Fibroblast of skin of right quadriceps (primary cell): ENCODE measurements around the gene SMURF1.
"Not testable (repeated sequence)": the region's sequence is repeated elsewhere in the genome, so short reads cannot be mapped to it uniquely, and the experiment has no call there.

Source experiments
- DNase-seq: peaks from one replicate; pipeline ENCODE4 v3.0.0-alpha.2; 2013

Gene SMURF1

DNA sequence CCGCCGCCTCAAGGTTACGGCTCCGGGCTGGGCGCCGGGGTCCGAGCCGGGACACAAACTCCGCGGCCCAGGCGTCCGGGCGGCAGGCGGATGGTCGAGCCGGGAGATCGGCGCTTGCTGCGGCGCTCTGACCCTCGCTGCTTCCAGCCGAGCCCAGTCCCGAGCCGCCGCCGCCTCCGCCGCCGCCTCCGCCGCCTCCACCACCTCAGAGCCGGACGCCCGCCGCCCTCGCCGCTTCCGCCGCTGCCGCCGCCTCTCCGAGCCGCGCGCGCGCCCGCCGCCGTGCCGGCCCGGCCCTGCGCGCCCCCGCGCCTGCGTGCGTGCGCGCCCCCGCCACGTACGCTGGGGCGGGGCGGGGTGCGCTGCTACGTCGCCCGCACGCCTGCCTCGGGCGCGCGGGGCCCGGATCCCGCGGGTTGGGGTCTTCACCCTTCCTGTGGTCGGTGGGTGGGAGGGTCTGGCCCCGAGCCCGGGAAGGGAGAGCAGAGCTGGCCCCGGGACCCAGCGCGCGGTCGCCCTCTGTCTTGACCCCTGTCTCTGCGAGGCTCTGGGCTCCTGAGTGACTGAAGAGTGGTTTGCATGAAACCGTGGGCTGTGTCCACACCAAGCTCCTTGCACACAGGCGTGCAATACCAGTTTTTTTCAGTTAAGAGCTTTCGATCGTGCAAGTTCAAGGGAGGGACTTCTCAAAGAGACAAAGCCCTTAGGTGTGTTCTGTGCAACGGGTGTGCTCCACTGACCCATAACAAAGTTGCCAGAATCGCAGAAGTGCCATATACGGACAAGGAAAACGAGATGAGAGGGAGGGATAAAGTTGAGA lies at the start of gene SMURF1:
TSS of gene SMURF1 (minus strand) at position 256 of the 820 bp plus-strand sequence. CDS start 328 bp downstream, outside the sequence.
- peak; percentile 67 for DNase-seq

DNA sequence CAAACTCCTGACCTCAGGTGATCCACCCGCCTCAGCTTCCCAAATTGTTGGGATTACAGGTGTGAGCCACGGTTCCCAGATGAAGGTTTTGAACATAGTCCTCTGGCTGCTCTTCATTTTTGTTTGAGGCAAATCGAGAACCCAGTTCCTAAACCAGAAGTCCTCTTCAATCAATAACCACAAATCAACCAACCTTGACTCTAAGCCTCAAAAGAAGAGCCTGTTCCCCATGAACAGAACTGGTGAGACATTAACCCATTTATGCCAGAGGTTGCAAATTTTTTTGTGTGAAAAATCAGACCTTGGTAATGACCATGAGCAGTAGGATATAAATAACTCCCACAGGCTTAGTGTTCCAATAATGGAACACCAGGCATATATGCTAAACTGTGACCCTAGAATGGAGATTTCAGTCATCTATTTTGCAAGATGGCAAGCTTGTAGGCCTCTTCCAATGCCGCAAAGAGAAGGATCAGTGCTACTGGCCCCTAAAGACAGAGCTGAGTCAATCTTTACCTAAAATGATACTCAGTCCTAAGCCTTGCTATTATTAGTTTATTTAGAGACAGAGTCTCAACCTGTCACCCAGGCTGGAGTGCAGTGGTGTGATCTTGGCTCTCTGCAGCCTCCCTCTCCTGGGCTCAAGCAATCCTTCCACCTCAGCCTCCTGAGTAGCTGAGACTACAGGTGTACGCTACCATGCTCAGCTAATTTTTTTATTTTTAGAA lies 48.1 kb upstream of the SMURF1 start:
- no peak for DNase-seq

DNA sequence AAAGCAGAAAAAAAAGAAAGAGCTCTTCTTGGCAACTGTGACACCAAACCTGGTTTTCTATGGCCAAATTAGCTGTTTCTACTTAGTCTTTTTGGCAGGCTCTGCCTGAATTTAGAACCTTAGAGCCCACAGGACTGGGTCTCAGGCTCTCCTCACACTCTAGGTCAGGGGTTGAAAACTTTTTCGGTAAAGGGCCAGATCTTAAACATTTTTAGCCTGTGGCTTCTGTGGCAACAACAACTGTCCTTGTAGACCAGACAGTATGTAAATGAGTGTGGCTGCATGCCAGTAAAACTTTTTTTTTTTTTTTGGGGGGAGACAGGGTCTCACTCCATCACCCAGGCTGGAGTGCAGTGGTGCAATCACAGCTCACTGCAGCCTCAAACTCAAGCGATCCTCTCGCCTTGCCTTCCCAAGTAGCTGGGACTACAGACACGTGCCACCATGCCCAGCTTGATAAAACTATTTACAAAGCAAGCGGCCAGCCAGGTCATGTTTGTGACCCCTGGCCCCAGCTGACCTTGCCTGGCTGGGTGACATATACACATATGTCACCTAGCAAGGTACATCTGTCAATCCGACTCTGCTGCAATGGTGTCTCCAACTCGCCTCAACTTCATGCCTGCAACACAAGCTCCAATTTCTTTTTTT lies 46.6 kb upstream of the SMURF1 start:
- DNase-seq = no peak

DNA sequence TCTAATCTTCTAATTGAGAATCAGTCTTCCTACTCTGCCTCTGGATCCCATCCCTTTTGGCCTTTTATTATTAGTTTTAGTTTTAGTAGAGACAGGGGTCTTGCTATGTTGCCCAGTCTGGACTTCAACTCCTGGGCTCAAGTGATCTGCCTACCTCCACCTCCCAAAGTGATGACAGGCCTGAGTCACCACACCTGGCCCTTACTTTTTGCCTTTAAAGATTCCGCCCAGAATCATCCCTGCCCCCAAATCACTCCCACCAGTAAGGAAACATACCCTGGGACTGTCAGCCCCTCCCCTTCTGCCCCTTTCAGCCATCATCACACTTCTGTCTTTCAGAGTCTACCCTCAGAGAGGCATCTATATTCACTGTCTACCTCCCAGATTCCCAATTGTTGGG lies 45.3 kb upstream of the SMURF1 start:
- no peak for DNase-seq

DNA sequence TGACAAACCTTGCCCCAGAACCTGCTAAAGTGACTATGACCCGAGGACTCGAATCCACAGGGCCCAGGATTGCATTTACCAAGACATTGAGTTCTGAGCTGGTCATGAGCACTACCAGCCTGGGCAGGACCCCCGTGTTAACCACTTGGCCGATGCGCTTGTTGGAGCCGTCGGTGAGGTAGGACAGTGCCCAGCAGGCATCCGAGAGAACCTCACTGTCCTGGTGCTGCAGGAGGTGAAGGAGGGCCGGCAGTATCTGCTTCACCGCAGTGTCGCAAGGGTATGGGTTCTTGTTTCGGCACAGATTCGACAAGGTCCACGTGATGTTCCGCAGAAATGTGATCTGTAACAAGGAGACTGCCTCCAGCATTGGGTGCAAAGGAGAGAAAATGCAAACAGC lies 44.3 kb upstream of the SMURF1 start:
- no peak for DNase-seq

DNA sequence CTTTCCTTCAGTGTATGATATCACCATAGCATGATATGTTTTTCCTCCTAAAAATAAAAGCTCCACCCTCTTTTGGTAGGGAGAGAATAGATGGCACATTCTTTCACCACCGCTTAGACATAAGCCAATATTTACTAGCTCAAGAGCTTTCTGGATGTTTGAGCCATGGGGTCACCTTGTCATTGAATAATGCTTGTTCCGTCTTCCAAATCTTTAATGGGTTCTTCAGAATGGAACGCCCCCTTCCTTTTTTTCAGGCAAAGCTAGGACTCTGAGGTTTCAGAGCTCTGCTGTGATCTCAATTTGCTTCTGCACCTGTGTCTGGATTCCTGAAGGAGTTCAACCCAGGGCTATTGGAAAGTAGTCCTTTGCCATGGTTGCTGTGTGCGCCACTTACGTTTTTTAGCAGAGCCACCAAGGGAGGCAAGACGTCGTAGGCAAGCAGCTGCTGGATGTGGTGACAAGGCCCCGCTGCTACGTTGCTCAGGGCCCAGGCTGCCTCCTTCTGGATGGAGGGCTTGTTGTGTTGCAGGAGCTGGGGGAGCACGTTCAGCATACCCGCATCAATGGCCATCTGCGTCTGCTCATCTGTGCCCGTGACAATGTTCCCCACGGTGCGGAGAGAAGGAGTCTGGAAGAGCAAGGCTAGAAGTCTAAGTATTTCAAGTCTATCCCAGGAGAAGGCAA lies 40.8 kb upstream of the SMURF1 start:
- DNase-seq = no peak

DNA sequence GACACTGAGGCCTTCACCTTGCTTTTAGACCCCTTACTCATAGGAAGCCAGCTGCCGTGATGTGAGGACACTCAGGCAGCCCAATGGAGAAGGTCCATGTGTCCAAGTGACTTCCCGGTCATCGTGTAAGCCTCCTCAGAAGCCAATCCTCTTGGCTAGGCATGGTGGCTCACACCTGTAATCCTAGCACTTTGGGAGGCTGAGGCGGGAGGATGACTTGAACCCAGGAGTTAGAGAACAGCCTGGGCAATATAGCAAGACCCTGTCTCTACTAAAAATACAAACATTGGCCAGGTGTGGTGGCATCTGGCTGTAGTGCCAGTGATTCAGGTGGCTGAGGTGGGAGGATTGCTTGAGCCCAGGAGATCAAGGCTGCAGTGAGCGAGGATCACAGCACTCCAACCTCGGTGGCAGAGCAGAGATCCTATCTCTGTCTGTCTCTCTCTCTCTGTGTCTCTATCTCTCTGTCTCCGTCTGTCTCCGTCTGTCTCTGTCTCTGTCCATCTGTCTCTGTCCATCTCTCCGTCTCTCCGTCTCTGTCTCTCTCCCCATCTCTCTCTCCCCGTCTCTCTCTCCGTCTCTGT lies 36.3 kb upstream of the SMURF1 start:
- no peak for DNase-seq

DNA sequence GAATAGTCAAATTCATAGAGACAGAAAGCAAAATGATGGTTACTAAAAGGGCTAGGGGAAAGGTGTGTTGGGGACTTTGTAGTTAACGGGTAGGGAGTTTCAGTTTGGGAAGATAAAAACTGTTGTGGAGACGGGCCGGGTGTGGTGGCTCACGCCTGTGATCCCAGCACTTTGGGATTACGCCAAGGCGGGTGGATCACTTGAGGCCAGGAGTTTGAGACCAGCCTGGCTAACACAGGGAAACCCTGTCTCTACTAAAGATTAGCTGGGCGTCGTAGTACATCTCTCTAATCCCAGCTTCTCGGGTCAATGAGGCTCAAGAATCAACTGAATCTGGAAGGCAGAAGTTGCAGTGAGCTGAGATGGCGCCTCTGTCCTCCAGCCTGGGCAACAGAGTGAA lies 33.3 kb upstream of the SMURF1 start:
- DNase-seq = no peak

DNA sequence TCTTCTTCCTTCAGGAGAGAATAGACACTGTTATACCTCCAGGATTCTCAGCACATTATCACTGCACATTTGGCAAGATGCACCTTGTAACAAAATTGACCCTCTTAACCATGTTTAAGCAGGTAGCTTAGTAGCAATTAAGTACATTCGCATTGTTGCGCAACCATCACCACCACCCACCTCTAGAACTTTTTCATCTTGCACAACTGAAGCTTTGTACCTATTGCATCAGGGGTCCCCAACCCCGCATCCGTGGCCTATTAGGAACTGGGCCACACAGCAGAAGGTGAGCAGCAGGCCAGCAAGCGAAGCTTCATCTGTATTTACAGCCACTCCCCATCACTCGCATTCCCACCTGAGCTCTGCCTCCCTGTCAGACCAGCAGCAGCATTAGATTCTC lies 29.9 kb upstream of the SMURF1 start:
- no peak for DNase-seq

DNA sequence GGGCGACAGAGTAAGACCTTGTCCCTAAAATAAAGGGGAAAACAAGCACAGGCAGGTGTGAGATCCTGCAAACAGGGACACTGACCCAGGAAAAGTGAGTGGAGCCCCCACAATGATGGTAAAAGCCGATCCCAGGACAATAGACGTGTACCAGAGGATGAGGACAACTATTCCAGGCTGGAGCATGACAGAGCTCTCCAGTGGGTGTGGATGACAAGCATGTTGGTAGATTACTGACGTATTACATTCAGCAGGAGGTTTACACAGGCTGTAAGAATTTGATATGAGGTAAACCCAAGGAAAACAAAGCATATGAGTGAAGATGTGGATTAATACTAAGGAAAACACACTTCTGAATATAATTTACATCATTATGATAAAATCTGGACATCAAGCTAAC lies 27.8 kb upstream of the SMURF1 start:
- no peak for DNase-seq

DNA sequence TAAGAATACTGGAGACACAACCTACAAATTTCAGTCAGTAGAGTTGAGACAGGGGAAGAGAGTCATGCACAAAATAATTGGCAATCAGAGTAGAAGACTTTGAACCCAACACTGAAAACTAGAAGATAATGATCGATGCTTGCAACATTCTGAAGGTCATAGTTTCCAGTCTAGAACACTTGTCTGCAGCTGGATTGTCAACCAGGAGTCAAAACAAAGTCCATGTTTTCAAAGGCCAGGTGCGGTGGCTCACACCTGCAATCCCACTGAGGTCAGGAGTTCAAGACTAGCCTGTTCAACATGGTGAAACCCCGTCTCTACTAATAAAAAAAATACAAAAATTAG lies 26.8 kb upstream of the SMURF1 start:
- DNase-seq = no peak

DNA sequence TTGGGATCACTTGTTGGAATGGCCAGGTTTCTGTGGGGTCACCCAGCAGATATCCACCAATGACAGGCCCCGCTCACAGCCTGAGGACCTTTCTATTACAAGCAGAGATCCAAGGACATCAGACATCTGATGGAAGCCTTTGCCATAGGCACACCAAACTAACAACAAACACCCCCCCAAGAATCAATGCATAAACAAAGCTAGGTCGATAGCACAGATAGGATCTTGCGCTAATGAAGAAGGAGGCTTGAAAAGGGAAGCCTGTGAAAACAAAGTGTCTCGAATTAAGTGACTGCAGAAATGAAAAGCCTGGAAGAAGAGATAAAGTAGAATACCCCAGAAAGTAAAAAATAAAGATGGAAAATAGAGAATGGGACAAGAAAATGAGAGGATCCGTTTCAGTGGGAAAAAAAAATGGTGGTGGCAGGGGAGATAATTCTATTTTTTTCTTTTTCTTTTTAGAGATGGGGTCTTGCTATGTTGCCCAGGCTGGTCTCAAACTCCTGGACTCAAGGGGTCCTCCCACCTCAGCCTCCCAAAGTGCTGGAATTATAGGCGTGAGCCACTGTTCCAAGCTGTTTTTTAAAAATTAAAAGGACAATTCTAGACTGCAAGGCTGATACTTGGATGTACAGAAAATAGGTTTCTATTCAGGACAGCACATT lies 26.3 kb upstream of the SMURF1 start:
- DNase-seq = no peak

DNA sequence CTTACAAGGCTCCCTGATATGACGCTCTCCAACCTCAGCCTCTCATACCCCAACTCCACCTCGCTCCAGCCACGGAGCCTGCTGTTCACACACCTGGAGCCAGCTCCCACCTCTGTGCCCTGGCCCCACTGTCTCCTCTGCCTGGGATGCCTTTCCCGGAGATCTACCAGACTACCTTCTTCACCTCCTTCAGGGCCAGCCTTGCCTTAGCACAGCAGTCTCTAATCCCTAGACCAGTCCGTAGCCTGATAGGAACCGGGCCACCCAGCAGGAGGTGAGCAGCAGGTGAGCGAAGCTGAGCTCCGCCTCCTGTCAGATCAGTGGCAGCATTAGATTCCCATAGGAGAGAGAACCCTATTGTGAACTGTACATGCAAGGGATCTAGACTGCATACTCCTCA lies 23.2 kb upstream of the SMURF1 start:
- DNase-seq = no peak

DNA sequence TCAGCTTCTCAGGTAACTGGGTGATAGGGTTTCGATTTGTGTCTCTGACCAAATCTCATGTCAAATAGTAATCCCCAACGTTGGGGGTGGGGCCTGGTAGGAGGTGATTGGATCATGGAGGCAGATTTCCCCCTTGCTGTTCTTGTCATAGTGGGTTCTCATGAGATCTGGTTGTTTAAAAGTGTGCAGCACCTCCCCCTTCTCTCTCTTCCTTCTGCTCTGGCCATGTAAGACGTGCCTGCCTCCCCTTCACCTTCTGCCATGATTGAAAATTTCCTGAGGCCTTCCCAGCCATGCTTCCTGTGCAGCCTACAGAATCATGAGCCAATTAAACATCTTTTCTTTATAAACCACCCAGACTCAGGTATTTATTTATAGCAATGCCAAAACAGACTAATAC lies 21.9 kb upstream of the SMURF1 start:
- DNase-seq = no peak

DNA sequence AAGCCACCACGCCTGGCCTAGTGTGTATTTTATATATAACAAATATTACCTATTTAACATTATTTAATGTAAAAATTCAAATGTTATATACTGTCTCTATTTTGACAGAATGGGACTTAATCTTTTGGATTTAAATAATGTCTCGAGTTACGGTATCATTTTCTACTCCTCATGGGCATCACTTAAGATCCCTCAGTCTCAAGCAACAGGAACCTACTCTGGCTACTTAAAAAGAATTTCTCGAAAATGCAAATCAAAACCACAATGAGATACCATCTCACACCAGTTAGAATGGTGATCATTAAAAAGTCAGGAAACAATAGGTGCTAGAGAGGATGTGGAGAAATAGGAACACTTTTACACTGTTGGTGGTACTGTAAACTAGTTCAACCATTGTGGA lies 19.8 kb upstream of the SMURF1 start:
- not testable (repeated sequence) for DNase-seq

DNA sequence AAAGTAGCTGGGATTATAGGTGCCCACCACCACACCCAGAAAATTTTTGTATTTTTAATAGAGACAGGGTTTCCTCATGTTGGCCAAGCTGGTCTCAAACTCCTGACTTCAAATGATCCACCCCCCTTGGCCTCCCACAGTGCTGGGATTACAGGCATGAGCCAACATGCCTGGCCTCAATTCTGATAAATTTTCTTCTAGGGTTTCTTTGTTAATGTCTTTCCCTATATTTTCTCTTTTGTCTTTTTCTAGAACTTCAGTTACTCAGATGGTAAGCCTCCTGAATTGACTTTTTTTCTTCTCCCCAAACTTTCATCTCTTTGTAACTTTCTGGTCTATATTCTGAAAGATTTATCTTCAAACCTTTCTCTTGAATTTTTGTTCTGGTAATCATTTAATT lies 12.7 kb upstream of the SMURF1 start:
- no peak for DNase-seq

DNA sequence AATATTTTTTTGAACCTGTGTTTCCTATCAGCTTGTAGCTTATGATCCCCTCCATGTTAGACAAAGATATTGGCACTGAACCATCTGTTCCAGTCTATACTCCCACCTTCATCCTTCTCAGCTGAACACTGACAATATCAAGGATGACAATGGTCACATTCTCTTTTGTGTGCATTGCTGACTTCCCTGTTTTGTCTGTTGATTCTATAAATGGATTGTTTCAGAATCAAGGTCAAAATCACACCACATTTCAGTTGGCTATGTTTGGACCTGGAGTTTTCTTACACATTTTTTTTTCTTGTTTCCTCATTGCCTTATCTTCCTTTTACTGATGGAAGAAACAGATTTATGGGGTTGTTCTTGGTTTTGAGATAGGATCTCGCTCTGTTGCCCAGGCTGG lies 11.3 kb upstream of the SMURF1 start:
- no peak for DNase-seq

DNA sequence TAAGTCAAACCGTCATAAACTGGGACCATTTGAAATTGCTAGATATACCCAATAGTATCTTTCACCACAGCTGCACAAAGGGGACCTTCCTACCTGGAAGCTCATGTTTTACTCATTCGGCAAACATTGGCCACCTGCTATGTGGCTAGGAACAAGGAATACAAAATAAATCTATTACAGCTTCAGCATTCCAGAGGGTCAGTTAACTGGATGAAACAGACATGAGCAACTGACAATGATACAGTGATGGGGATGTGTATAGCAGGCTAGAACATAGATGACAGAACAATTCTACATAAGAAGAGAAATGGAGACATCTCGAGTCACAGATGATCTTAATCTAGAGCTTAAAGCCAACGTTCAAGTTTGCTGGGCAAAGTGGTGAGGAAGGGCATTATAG lies 3.1 kb upstream of the SMURF1 start:
- no peak for DNase-seq

DNA sequence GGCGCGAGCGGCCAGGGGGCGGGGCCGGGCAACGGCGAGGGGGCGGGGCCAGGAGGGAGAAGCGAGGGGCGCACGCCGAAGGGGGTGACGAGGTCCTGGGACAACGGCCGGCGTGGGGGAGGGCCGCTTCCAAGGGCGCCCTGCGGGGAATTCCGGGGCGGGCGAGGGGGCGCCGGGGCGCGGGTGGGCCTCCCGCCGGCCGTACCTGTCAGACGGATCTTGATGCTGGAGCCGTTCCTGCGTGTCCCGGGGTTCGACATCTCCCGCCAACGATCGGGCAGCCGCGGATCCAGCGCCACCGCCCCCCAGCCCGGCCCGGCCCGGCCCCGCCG lies 421 bp downstream of the SMURF1 start:
- no peak for DNase-seq

DNA sequence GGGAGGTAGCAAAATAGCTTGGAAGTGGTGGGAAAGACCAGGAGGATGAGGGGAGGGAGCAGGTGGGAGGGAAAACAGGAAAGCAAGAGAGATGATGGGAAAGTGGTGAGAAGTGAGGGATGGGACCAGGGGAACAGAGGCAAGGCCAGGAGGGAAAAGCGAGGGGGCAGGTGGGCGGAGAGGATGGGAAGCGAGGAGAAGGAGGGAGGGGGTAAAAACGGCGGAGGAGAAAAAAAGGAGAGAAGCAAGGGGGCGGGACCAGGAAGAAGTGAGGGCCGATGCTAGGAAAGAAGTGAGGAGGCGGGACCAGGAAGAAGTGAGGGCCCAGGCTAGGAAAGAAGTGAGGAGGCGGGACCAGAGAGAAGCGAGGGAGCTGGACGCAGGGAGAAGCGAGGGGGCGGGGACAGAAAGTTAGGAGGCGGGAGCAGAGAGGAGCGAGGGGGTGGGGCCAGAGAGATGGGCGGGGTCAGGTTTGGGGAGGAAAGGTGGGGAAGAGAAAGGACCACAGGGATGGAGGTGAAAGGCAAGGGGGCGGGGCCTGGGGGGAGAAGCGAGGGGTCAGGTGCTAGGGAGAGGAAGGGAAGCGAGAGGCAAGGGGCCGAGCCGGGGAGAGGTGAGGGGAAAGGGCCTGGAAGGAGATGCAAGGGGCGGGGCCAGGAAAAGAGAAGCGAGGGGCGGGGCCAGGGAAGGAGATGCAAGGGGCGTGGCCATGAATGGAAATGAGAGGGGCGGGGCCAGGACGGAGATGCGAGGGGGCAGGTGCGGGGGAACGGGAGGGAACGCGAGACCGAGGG lies 984 bp downstream of the SMURF1 start:
- peak; percentile 89 for DNase-seq

DNA sequence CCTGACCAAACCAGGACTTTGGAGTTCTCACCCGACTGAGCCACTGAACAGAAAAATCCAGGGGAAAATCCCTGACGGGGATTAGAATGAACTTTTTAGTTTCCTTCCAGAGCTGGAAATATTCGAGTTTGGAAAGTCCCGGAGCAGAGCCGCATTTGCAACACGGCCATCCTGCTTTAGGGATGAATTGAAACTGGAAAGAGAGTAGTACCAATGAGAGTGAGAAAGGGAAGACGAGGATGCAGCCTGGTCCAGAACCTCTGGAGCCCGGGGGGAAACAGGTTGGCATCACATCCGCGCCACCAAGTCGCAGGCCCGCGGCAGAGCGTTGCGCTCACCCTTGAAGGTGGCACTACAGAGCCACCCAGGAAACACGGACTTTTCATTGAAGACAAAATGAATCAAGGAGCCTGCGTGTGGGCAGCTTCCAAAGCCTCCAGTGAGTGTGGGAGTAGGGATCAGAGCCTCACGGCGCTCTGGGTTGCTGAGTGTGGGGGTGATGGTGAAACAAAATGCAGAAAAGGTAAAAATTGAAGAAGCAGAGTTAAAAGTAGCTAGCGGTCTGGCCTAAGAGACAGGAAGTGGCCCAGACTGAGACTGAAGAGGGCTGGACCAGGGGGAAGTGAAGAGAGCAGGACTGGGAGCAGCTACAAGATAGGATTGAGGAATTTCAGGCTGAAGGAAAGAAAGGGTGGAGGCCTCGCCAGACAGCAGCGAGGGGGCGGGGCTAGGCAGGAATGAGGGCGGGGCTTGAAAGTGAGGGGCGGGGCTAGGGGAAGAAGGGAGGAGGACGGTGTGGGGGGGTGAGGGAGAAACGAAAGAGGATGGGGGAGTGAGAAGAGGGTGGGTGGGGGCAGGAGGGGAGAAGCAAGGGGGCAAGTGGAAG lies 1.8 kb downstream of the SMURF1 start:
- peak; percentile 85 for DNase-seq
